Peyer's patch (tissue), 4 donors: ENCODE results near the gene SF1.

ENCODE experiments used
- POLR2A ChIP-seq, 2 donors: fragments of 450-650 bp; IDR thresholded peaks; one replicate each; pipeline ENCODE4 v1.5.1; 2017; ENCODE audit warnings: antibody characterized with exemption in 2 of 2, mild to moderate bottlenecking in 2 of 2, moderate library complexity in 2 of 2
- TF ChIP-seq, protein P1 (sequence below), 6 experiments: fragments of 450-650 bp in 4 of 6; fragments of 200-600 bp in 2 of 6; sonication (generic) in 1 of 6; IDR thresholded peaks; one replicate each; pipeline ENCODE4 v1.5.1; 2017 to 2019; ENCODE audit warnings: antibody characterized with exemption in 6 of 6, mild to moderate bottlenecking in 3 of 6, moderate library complexity in 1 of 6

DNA sequence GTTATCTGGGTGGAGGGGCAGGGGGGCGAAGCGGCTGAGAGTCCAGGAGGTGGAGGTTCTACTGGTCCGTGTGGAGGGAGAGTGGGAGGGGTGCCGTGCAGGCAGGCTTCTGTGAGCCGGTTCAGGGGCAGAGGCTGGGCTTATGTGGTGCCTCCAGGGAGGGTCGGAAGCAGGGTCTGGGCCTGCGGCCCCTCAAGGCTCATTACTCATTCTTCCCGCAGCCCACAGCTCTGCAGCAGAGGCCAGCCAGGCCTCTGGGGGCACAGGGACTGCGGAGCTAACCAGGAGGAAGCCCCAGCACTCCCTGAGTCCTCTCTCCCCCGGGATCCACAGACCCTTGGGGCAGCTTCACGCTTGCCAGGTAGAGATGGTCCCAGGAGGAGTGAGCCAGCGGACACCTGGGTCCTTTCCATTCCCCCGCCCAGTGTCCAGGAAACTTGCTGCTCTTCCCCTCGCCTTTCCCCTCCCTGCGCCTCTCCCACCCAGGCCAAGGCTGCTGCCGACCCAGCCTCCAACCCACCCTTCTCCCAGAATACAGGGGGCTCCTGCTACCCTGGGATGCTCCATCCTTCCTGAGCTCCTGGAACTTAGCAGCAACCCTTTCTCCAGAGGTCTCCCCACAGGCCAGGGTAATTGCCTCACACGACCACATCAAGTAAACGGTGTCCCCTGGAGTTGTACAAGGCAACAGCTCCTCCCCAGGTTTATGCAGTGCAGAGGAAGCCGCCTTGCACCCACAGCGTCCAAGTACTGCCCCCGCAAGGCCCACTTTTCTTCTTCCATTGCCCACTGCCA lies 61.7 kb downstream of the SF1 start:
- TF ChIP-seq, protein P1, sequence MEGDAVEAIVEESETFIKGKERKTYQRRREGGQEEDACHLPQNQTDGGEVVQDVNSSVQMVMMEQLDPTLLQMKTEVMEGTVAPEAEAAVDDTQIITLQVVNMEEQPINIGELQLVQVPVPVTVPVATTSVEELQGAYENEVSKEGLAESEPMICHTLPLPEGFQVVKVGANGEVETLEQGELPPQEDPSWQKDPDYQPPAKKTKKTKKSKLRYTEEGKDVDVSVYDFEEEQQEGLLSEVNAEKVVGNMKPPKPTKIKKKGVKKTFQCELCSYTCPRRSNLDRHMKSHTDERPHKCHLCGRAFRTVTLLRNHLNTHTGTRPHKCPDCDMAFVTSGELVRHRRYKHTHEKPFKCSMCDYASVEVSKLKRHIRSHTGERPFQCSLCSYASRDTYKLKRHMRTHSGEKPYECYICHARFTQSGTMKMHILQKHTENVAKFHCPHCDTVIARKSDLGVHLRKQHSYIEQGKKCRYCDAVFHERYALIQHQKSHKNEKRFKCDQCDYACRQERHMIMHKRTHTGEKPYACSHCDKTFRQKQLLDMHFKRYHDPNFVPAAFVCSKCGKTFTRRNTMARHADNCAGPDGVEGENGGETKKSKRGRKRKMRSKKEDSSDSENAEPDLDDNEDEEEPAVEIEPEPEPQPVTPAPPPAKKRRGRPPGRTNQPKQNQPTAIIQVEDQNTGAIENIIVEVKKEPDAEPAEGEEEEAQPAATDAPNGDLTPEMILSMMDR (IDR thresholded peaks at IDR 0.05): no peak
- no peak for TF ChIP-seq POLR2A (IDR thresholded peaks at IDR 0.05)
